HAP-1 (cell line): ENCODE data around the gene TCN2.
"Not testable (repeated sequence)": the region's sequence is repeated elsewhere in the genome, so short reads cannot be mapped to it uniquely, and the experiment has no call there.

Experiments used
- DNase-seq, 2 experiments: peaks; one replicate each; pipeline ENCODE4 v3.0.0-alpha.2; 2016 to 2020; ENCODE audit warnings: low spot score in 2 of 2
- H3K27me3 ChIP-seq: fragments of 250-450 bp; sonication (Bioruptor Pico); 2 replicates; pipeline ENCODE4 v1.5.1; 2020; ENCODE audit warnings: low read depth, mild to moderate bottlenecking, moderate library complexity
- H3K36me3 ChIP-seq: fragments of 250-450 bp; sonication (Bioruptor Pico); replicated peaks from 2 replicates; pipeline ENCODE4 v1.5.1; 2020; ENCODE audit warnings: mild to moderate bottlenecking
- H3K4me1 ChIP-seq: fragments of 250-450 bp; sonication (Bioruptor Pico); 2 replicates; pipeline ENCODE4 v1.5.1; 2020; ENCODE audit warnings: mild to moderate bottlenecking
- H3K4me3 ChIP-seq: fragments of 250-450 bp; sonication (Bioruptor Pico); 2 replicates; pipeline ENCODE4 v1.5.1; 2020; ENCODE audit warnings: mild to moderate bottlenecking, moderate library complexity
- H3K9me3 ChIP-seq: fragments of 250-450 bp; sonication (Bioruptor Pico); 2 replicates; pipeline ENCODE4 v1.5.1; 2020; ENCODE audit warnings: mild to moderate bottlenecking, moderate library complexity
- in situ Hi-C: fragments of 300-500 bp; cut with MboI; formaldehyde crosslinking; loops from 3 replicates; pipeline ENCODE4 v1.14.3; 2020; ENCODE audit warnings: low sequenced_read_pairs, inconsistent platforms, mixed read lengths

Gene TCN2

DNA sequence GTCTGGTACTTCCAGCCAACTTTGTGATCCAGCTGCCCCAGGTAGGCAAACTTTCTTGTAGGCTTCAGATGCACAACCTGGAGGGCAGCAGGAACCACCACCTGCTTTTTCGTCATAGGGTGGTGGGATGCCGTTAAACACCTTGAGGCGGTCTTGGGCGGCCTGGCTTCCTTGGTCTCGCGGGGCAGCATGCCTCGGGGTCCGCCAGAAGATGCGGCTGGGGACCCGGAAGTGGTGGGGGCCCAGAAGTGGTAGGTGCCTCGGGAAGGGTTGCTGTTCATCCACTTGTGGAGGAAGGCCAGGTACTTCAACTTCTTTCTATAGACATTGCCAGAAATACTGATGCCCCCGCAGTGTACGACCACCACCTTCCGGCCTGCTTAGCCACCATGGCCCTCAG, 47.4 kb downstream of the TCN2 start:
- Histone ChIP-seq H3K9me3 (no peaks in the 10 kb centered on the region), H3K4me3 (no peak overlapping the region), H3K36me3 (no peaks in the 10 kb centered on the region), H3K27me3 (no peaks in the 10 kb centered on the region), H3K4me1 (peaks cover 3% of the 10 kb centered on the region; the same call in 1 of the 2 replicates)
- no peak for DNase-seq
- in situ Hi-C loops = no loop called here

DNA sequence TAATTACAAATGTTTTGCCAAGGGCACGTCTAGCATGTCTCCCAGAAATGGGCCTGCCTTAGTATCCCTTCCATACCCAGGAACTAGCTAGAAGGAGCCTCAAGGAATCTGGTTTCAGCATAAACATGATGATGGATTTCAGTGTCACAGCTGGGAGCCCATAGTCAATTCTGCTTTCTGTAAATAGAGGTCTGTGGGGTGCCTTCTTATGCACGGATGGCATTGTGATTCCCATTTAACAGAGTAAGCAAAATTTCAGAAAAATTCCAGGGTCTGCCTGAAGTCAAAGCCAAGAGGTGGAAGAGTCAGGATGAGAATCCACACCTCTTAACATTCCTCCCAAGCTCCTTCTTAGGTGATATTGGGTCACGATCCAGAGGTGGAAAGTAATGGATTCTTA, 48.6 kb downstream of the TCN2 start:
- in situ Hi-C loops = no loop called here
- no peak for DNase-seq
- Histone ChIP-seq H3K4me3 (no peak overlapping the region), H3K27me3 (no peaks in the 10 kb centered on the region), H3K9me3 (no peaks in the 10 kb centered on the region), H3K4me1 (peaks cover 3% of the 10 kb centered on the region; the same call in 1 of the 2 replicates), H3K36me3 (no peaks in the 10 kb centered on the region)

DNA sequence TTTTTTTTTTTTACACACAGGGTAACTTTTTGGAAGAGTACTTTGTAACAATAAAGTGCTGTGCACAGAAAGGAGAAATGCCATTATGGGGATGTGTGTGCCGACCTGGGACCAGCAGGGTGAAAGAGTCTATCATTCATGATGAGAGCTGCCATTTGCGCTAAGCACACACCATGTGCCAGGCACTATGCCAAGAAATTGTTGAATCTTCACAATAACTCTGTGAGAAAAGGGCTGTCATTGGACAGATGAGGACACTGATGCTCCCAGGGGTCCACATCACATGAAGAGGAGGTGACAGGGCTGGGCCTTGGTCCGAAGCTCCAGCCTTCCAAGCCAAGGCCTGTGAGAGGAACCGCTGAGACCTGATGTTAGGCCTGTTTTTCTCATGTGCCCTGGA, 55.1 kb downstream of the TCN2 start:
- Histone ChIP-seq H3K4me3 (no peak overlapping the region), H3K4me1 (no peaks in the 10 kb centered on the region), H3K9me3 (no peaks in the 10 kb centered on the region), H3K27me3 (no peaks in the 10 kb centered on the region), H3K36me3 (no peaks in the 10 kb centered on the region)
- no peak for DNase-seq
- in situ Hi-C loops = no loop called here

DNA sequence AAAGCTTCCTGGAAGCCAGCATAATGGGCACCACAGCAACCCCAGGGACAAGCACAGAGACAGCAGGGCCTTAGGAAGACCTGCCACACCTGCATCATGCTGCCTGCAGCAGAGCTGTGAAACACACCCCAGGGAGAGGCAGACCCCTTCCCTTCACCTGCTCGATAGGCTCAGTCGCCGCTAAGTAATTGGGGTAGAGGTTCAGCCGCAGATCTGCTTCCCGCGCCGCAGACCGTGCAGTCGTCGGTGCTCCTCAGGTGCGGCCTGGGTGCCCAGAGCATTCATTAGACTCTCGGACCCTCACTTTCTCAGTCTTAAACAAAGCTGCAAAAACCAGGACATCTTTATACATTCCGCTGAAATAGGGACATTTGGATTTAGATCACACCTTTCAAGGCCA, 57.8 kb downstream of the TCN2 start:
- H3K27me3 ChIP-seq = no peaks in the 10 kb centered on the region
- no peaks in the 10 kb centered on the region for H3K36me3 ChIP-seq
- in situ Hi-C loops = no loop called here
- no peak overlapping the region for H3K4me3 ChIP-seq
- H3K4me1 ChIP-seq = peaks cover 4% of the 10 kb centered on the region; the same call in 1 of the 2 replicates
- no peak for DNase-seq
- H3K9me3 ChIP-seq = no peaks in the 10 kb centered on the region

DNA sequence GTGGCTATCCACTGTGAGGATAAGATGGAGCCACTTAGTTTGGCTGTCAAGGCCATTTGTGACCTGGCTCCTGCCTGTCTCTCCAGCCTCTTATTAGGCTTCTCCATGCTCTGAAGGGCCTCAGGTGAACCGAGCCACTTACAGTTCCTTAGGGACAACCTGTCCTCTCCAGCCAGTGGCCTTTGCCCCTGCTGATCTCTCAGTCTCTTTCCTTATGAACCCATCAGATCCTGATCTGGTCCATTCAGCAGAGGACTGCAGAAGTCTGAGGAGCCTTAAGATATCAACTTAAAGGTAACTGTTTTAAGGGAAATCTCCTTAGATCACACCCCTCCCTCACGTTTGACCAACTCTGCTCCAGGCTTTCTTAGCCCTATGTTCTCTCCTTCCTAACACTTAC, 58.3 kb downstream of the TCN2 start:
- in situ Hi-C loops = no loop called here
- no peak for DNase-seq
- Histone ChIP-seq H3K4me3 (no peak overlapping the region), H3K4me1 (peaks cover 4% of the 10 kb centered on the region; the same call in 1 of the 2 replicates), H3K36me3 (no peaks in the 10 kb centered on the region), H3K27me3 (no peaks in the 10 kb centered on the region), H3K9me3 (no peaks in the 10 kb centered on the region)

DNA sequence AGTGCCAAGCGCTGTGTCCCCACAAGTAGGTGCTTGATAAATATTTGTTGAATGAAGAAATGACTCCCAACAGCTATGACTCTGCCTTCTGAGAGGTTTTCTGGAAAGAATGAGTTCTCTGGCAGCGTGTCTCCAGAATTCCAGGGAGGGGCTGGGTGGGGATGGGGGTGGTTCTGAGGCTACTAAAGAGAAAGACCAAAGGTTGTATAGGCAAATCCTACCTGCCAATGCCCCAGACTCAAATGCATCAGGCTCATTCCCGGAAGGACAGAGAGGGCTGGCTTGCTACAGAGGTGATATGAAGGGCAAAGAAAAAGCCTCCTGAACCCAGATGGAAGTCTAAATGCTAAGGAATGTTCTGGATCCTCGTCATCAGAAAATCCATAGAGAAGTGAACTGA, 58.8 kb downstream of the TCN2 start:
- Histone ChIP-seq H3K4me3 (no peak overlapping the region), H3K4me1 (peaks cover 4% of the 10 kb centered on the region; the same call in 1 of the 2 replicates), H3K36me3 (no peaks in the 10 kb centered on the region), H3K9me3 (no peaks in the 10 kb centered on the region), H3K27me3 (no peaks in the 10 kb centered on the region)
- in situ Hi-C loops = no loop called here
- no peak for DNase-seq

DNA sequence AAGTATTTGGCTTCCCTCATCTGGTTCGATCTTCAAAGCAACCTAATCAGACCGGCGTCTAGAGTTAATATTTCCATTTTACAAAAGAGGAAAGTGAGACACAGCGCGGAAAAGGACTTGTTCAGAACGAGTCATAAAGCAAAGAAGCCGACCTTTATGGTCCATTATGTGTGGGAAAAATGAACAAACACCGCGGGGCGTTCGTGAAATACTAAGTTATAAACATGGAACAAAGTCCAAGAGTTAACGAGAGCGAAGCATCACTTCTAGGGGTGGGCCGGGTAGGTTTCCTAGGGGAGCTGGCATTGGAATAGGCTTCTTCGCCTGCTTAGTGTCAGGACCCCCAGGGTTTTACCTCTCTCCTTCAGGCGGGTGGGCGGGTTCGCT, 60.1 kb downstream of the TCN2 start:
- no peak for DNase-seq
- peak overlapping the region; percentile 41 for H3K4me3 ChIP-seq
- H3K36me3 ChIP-seq = no peaks in the 10 kb centered on the region
- no peaks in the 10 kb centered on the region for H3K9me3 ChIP-seq
- H3K4me1 ChIP-seq = peaks cover 4% of the 10 kb centered on the region; the same call in 1 of the 2 replicates
- in situ Hi-C loops = no loop called here
- H3K27me3 ChIP-seq = no peaks in the 10 kb centered on the region

DNA sequence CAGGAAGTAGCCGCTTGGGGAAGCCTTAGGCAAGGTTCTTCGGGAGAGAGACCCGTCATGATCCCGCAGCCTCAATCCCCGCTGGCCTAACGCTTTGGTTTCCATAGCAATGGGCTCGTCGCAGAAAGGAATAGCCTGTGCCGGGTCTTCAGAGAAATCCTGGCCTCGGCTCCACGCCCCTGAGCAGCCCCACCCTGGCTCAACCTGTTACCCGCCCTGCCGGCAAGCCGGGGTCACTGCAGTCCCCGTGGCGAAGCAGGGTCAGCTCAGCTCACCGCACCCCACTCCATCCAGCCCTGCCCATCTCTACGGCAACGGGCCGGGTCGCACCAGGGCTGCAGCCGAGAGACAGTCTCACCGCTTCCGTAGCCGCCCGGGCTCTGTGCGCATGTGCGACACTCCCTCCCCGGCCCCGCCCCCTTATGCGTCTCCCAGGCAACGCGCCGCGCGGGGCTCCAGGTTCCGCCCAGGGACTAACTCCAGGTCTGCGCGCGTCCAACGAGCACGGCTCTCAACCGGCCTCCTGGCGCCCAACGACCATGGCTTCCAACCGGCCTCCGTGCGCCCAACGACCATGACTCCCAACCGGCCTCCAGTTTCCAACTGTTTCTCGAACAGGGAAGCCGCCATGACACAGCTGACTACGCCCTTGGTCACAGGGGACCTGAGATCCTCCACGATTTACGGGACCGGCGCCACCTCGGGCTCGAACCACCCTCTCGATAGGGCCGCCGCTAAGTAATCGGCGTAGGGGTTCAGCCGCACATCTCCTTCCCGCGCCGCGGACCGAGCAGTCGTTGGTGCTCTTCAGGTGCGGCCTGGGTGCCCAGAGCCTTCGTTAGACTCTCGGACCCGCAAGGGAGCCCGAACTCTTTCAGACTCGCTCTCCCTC, 60.8 kb downstream of the TCN2 start, which contains the start of gene DUSP18:
TSS of gene DUSP18 (minus strand) at position 382 of the 892 bp plus-strand sequence. CDS start 3,872 bp downstream, outside the sequence.
- Histone ChIP-seq H3K36me3 (no peaks in the 10 kb centered on the region), H3K4me3 (peak within 1 kb of the TSS; percentile 41)
- DNase-seq = peak; percentile 80 to 96

DNA sequence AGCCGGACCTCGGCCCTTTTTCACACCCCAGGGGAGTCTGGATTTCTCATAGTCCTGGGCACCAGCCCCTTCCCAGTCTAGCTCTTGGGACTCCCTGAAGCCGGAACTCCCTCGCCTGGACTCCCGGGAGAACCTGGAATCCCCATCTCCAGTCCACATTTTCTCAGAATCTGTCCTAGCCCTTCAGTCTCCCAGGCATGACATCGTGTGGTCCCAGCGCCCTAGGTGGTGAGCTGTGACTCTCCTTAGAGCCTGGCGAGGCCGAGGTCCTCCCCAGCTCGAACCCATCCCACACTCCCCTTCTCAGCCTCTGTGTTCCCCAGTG, 61.4 kb downstream of the TCN2 start:
- Histone ChIP-seq H3K9me3 (no peaks in the 10 kb centered on the region), H3K4me1 (peaks cover 4% of the 10 kb centered on the region; the same call in 1 of the 2 replicates), H3K4me3 (peak overlapping the region; percentile 41), H3K36me3 (no peaks in the 10 kb centered on the region), H3K27me3 (no peaks in the 10 kb centered on the region)
- no peak for DNase-seq
- in situ Hi-C loops = no loop called here

More for the DNA sequence above, 60.8 kb downstream of the TCN2 start, which contains the start of gene DUSP18:
- Histone ChIP-seq H3K9me3 (no peaks in the 10 kb centered on the region), H3K27me3 (no peaks in the 10 kb centered on the region), H3K4me1 (peaks cover 4% of the 10 kb centered on the region; the same call in 1 of the 2 replicates)
- in situ Hi-C loops = no loop called here

DNA sequence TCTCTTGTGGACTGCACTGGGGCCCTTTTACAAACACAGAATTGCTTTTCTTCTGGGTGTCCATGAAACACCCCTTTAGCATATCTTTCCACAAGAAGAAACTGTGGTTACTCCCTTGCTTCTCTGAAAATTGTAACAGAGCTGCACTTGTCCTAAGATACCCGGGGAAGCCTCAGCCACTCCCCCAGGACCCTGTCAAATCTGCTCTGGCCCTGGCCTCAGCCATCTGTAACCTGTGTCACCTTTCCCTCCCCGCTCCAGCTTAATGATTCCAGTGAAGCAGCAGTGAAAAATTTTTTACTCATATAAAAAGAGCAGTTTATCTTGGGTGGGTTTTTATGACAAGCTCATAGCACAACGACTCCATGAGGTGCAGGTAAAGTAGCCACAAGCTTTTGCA, 64.1 kb downstream of the TCN2 start:
- Histone ChIP-seq H3K4me1 (peaks cover 4% of the 10 kb centered on the region; the same call in 1 of the 2 replicates), H3K36me3 (no peaks in the 10 kb centered on the region), H3K9me3 (no peaks in the 10 kb centered on the region), H3K4me3 (no peak overlapping the region), H3K27me3 (no peaks in the 10 kb centered on the region)
- DNase-seq = no peak
- in situ Hi-C loops = no loop called here

DNA sequence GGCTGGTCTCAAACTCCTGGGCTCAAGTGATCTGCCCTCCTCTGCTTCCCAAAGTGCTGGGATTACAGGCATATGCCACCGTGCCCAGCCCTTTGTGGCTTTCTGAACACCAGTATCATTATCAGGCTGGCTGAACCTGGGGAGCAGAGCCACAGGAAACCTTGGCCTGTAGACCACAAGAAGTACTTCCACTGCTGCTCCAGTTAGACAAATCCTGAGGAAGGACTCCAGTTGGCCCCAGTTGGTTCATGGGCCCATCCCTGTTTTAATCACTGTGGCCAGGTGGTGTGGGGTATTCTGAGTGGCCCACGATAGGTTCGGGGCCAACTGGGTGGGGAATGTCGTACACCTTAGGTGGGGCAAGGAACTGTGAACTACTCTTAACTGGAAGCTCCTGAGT, 66.2 kb downstream of the TCN2 start:
- no peak for DNase-seq
- H3K4me3 ChIP-seq = no peak overlapping the region
- in situ Hi-C loops = no loop called here
- H3K9me3 ChIP-seq = no peaks in the 10 kb centered on the region
- no peaks in the 10 kb centered on the region for H3K36me3 ChIP-seq
- H3K27me3 ChIP-seq = peaks cover 3% of the 10 kb centered on the region; the same call in 1 of the 2 replicates
- peaks cover 2% of the 10 kb centered on the region; the same call in 1 of the 2 replicates for H3K4me1 ChIP-seq

DNA sequence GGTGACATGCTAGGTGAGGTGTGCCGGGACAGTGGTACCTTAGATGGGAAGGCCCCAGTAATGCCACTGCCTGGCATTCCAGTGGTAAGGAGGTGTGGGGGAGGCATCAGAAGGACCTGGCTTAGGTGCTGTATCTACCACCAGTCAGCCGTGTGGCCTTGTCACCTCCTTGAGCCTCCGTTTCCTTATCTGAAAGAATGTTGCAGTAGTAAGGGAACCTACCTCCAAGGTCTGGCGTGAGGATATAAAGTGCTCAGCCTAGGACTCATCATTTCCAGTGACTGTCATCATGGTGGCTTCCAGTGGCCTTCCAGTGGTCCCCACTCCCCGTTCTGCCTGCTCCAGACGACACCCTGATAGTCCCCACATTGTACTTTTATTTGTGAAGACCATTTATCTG, 67.5 kb downstream of the TCN2 start:
- Histone ChIP-seq H3K4me3 (no peak overlapping the region), H3K36me3 (no peaks in the 10 kb centered on the region), H3K9me3 (no peaks in the 10 kb centered on the region), H3K27me3 (peaks cover 7% of the 10 kb centered on the region; the same call in 1 of the 2 replicates), H3K4me1 (no peaks in the 10 kb centered on the region)
- in situ Hi-C loops = no loop called here
- no peak for DNase-seq

DNA sequence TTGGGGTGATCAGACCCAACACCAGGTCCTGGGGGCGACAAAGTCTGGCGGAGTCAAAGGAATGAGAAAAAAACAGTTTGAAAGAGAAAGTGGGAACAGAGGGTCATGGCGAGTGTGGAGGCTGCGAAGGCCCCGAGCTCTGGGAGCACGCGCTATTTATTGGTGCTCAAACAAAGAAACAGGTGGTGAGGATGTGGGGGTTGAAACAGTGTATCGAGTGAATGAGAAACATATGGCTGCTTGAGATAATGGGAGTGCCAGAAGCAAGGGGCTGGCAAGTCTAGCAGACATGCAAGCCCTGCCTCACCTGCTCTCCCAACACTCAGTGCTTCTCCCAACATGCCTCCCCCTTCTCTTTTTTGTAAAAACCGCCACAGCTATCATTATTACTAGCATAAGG, 68.5 kb downstream of the TCN2 start:
- H3K27me3 ChIP-seq = peaks cover 7% of the 10 kb centered on the region; the same call in 1 of the 2 replicates
- DNase-seq = no peak
- H3K4me3 ChIP-seq = no peak overlapping the region
- no peaks in the 10 kb centered on the region for H3K36me3 ChIP-seq
- H3K9me3 ChIP-seq = no peaks in the 10 kb centered on the region
- in situ Hi-C loops = no loop called here
- H3K4me1 ChIP-seq = no peaks in the 10 kb centered on the region

DNA sequence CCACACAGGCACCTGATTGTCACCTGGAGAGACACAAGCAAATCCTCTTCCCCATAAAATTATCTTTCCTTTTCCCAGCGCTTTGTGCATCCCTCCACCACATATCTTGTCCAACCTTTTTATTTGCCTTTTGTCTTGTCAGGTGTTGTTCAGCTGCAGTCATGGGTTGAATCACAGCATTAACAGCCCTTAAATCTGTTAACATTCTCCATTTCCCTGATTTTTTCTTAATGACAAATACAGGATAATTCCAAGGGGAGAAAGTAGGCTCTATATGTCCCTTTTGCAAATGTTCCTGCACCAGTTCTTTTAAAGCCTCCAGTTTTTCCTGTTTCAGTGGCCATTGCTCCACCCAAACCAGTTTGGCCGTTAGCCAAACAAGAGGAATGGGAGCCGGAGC, 69.6 kb downstream of the TCN2 start:
- in situ Hi-C loops, H3K27me3 ChIP-seq, H3K9me3 ChIP-seq, H3K4me3 ChIP-seq, H3K36me3 ChIP-seq, DNase-seq, H3K4me1 ChIP-seq: not testable (repeated sequence)
